ENCODE results near the gene HERC2. TPM values are rescaled to one million over a fixed set of nuclear protein-coding genes. Genes with fewer than 3 reads are reported as not detected.

Gene HERC2
- total RNA-seq, 1 experiment from 2014 or later = 69.2 TPM

- peak; percentile 45 for DNase-seq
- Histone ChIP-seq H3K56ac (ENCODE audit: insufficient read length, low read depth, low read length) (no peak overlapping the region), H3K23me2 (ENCODE audit: insufficient read length, low read depth, low read length, poor library complexity, severe bottlenecking) (no peaks in the 10 kb centered on the region), H4K5ac (ENCODE audit: insufficient read length, low read depth, low read length) (no peak overlapping the region), H2BK15ac (ENCODE audit: low read depth, low read length) (no peak overlapping the region), H4K20me1 (ENCODE audit: control insufficient read depth, insufficient read depth, insufficient read length) (no peaks in the 10 kb centered on the region), H3K23ac (ENCODE audit: insufficient read length, low read depth, low read length) (no peak overlapping the region), H4K91ac (ENCODE audit: insufficient read length, low read depth, low read length) (no peak overlapping the region), H4K8ac (replicated peaks; ENCODE audit: insufficient read length, low read depth, low read length) (no peak overlapping the region), H2BK120ac (ENCODE audit: low read depth, low read length, poor library complexity, severe bottlenecking) (no peak overlapping the region), H3K18ac (ENCODE audit: insufficient read length, low read depth, low read length) (no peak overlapping the region), H2AFZ (ENCODE audit: low read length) (no peak overlapping the region), H3T11ph (ENCODE audit: low read length) (no peak overlapping the region), H3K27ac (ENCODE audit: insufficient read length, low read depth, low read length) (no peak overlapping the region), H2BK5ac (ENCODE audit: insufficient read length, low read length) (no peak overlapping the region), H3K27me3 (ENCODE audit: insufficient read depth, low read length) (no peaks in the 10 kb centered on the region), H3K79me1 (ENCODE audit: insufficient read depth, low read depth, low read length, poor library complexity, severe bottlenecking) (peaks cover 3% of the 10 kb centered on the region), H3K14ac (ENCODE audit: insufficient read depth, low read length) (no peak overlapping the region), H2BK20ac (ENCODE audit: low read depth, low read length, poor library complexity, severe bottlenecking) (no peak overlapping the region), H3K4me2 (ENCODE audit: insufficient read depth, insufficient read length, low read length) (no peak overlapping the region), H3K9me3 (ENCODE audit: control insufficient read depth, low read depth, low read length) (no peaks in the 10 kb centered on the region), H2BK12ac (ENCODE audit: insufficient read length, low read depth, low read length) (no peak overlapping the region), H3K4me1 (ENCODE audit: insufficient read depth, low read length) (no peaks in the 10 kb centered on the region), H3K4ac (ENCODE audit: low read depth, low read length) (no peak overlapping the region), H3K79me2 (ENCODE audit: insufficient read depth, low read length) (no peaks in the 10 kb centered on the region; the same call in 1 of the 2 replicates), H2AK5ac (ENCODE audit: insufficient read length, low read length) (no peak overlapping the region), H3K9ac (ENCODE audit: extremely low read depth, insufficient read length, low read length) (no peak overlapping the region)
- no peaks in the 10 kb centered on the region for H3K9me3 Mint-ChIP-seq
- no peak overlapping the region for H3K4me3 Mint-ChIP-seq
- peaks cover 44 to 52% (median 46%) of the 10 kb centered on the region in 3 experiments; a peak in 6 of 7 replicates for H3K36me3 Mint-ChIP-seq (ENCODE audit: insufficient read depth in 1 of 3, low read depth in 3 of 3)
- H3K27ac Mint-ChIP-seq = 0 out of 7 replicates have a peak overlapping the region, but pooled peaks of 1 of the 3 experiments have one; percentile 49
- peaks cover 4 to 8% of the 10 kb centered on the region in 2 experiments; a peak in 3 of 4 replicates for H3K4me1 Mint-ChIP-seq
- WGBS (ENCODE audit: extremely low coverage, insufficient read length, low lambda C conversion rate) = no CpG with 5 or more reads among the region's 5 CpGs
- TF ChIP-seq CTCF (conservative IDR thresholded peaks at IDR 0.05) = no peak
- H3K27me3 Mint-ChIP-seq (ENCODE audit: low read depth) = no peaks in the 10 kb centered on the region
These were observed 61.3 kb downstream of the HERC2 start for GRCh38 chr15:28260722-28261121.

Data from H9 (cell line).